ENCODE data around the gene GAREM1. TPM values are rescaled to one million over a fixed set of nuclear protein-coding genes. Genes with fewer than 3 reads are reported as not detected.

GAREM1 gene
- total RNA-seq, 1 donor from 2014 or later: 9.0 TPM

- Histone ChIP-seq H3K4me3 (ENCODE audit: insufficient read depth, low read depth, low read length) (no peak overlapping the region), H3K36me3 (ENCODE audit: insufficient read depth, low read length) (no peaks in the 10 kb centered on the region), H3K27ac (ENCODE audit: low read depth, low read length) (no peak overlapping the region), H4K20me1 (ENCODE audit: insufficient read depth, low read length) (no peaks in the 10 kb centered on the region), H3K4me2 (ENCODE audit: low read length) (no peak overlapping the region), H2AFZ (ENCODE audit: low read depth, low read length) (no peak overlapping the region), H3K9me3 (ENCODE audit: insufficient read depth, low read depth, low read length) (no peaks in the 10 kb centered on the region), H3K4me1 (ENCODE audit: insufficient read depth, low read length) (peaks cover 8% of the 10 kb centered on the region), H3K9ac (ENCODE audit: low read length) (no peak overlapping the region), H3K27me3 (ENCODE audit: insufficient read depth, low read length) (no peaks in the 10 kb centered on the region), H3K79me2 (ENCODE audit: insufficient read depth, low read length) (no peaks in the 10 kb centered on the region)
- Mint-ChIP-seq H3K4me3 (ENCODE audit: unreplicated experiment) (no peak overlapping the region), H3K27me3 (ENCODE audit: low read depth, unreplicated experiment) (no peaks in the 10 kb centered on the region), H3K27ac (ENCODE audit: unreplicated experiment) (no peak overlapping the region), H3K4me1 (ENCODE audit: low read depth, unreplicated experiment) (peaks cover 6% of the 10 kb centered on the region), H3K36me3 (ENCODE audit: low read depth, unreplicated experiment) (no peaks in the 10 kb centered on the region), H3K9me3 (ENCODE audit: unreplicated experiment) (no peaks in the 10 kb centered on the region)
- DNase-seq (ENCODE audit: low read depth): no peak
- TF ChIP-seq CTCF (IDR thresholded peaks at IDR 0.05; ENCODE audit: insufficient read depth, low read depth, low read length): no peak
- FAIRE-seq: no peak
These were observed 171.2 kb downstream of the GAREM1 start for GRCh38 chr18:32299484-32299883.

- H3K27me3 Mint-ChIP-seq (ENCODE audit: low read depth, unreplicated experiment): no peaks in the 10 kb centered on the region
- no peaks in the 10 kb centered on the region for H3K9me3 Mint-ChIP-seq (ENCODE audit: unreplicated experiment)
- Histone ChIP-seq H3K27ac (ENCODE audit: low read depth, low read length) (no peak overlapping the region), H3K79me2 (ENCODE audit: insufficient read depth, low read length) (no peaks in the 10 kb centered on the region), H3K27me3 (ENCODE audit: insufficient read depth, low read length) (no peaks in the 10 kb centered on the region), H3K9me3 (ENCODE audit: insufficient read depth, low read depth, low read length) (no peaks in the 10 kb centered on the region), H3K36me3 (ENCODE audit: insufficient read depth, low read length) (no peaks in the 10 kb centered on the region), H4K20me1 (ENCODE audit: insufficient read depth, low read length) (no peaks in the 10 kb centered on the region), H2AFZ (ENCODE audit: low read depth, low read length) (no peak overlapping the region), H3K9ac (ENCODE audit: low read length) (no peak overlapping the region), H3K4me1 (ENCODE audit: insufficient read depth, low read length) (peaks cover 8% of the 10 kb centered on the region), H3K4me2 (ENCODE audit: low read length) (no peak overlapping the region), H3K4me3 (ENCODE audit: insufficient read depth, low read depth, low read length) (no peak overlapping the region)
- H3K4me1 Mint-ChIP-seq (ENCODE audit: low read depth, unreplicated experiment): peaks cover 6% of the 10 kb centered on the region
- H3K4me3 Mint-ChIP-seq (ENCODE audit: unreplicated experiment): no peak overlapping the region
- TF ChIP-seq CTCF (IDR thresholded peaks at IDR 0.05; ENCODE audit: insufficient read depth, low read depth, low read length) (no peak), EZH2 (IDR thresholded peaks at IDR 0.05; ENCODE audit: insufficient read depth, low read length) (no peak)
- no peak overlapping the region for H3K27ac Mint-ChIP-seq (ENCODE audit: unreplicated experiment)
- DNase-seq (ENCODE audit: low read depth) (peak; percentile 29), FAIRE-seq (no peak)
- H3K36me3 Mint-ChIP-seq (ENCODE audit: low read depth, unreplicated experiment): no peaks in the 10 kb centered on the region
These were observed 172.5 kb downstream of the GAREM1 start for GRCh38 chr18:32298171-32298667.

GRCh38 chr18:32297579-32298170, 173.0 kb downstream of the GAREM1 start:
- Mint-ChIP-seq H3K4me3 (ENCODE audit: unreplicated experiment) (no peak overlapping the region), H3K36me3 (ENCODE audit: low read depth, unreplicated experiment) (no peaks in the 10 kb centered on the region), H3K27ac (ENCODE audit: unreplicated experiment) (no peak overlapping the region), H3K27me3 (ENCODE audit: low read depth, unreplicated experiment) (no peaks in the 10 kb centered on the region), H3K4me1 (ENCODE audit: low read depth, unreplicated experiment) (peaks cover 6% of the 10 kb centered on the region), H3K9me3 (ENCODE audit: unreplicated experiment) (no peaks in the 10 kb centered on the region)
- Histone ChIP-seq H4K20me1 (ENCODE audit: insufficient read depth, low read length) (no peaks in the 10 kb centered on the region), H3K36me3 (ENCODE audit: insufficient read depth, low read length) (no peaks in the 10 kb centered on the region), H3K4me2 (ENCODE audit: low read length) (no peak overlapping the region), H3K27ac (ENCODE audit: low read depth, low read length) (no peak overlapping the region), H3K9me3 (ENCODE audit: insufficient read depth, low read depth, low read length) (no peaks in the 10 kb centered on the region), H3K9ac (ENCODE audit: low read length) (no peak overlapping the region), H2AFZ (ENCODE audit: low read depth, low read length) (no peak overlapping the region), H3K4me1 (ENCODE audit: insufficient read depth, low read length) (peaks cover 8% of the 10 kb centered on the region), H3K4me3 (ENCODE audit: insufficient read depth, low read depth, low read length) (no peak overlapping the region), H3K27me3 (ENCODE audit: insufficient read depth, low read length) (no peaks in the 10 kb centered on the region), H3K79me2 (ENCODE audit: insufficient read depth, low read length) (no peaks in the 10 kb centered on the region)
- TF ChIP-seq EZH2 (IDR thresholded peaks at IDR 0.05; ENCODE audit: insufficient read depth, low read length): no peak
- no peak for TF ChIP-seq CTCF (IDR thresholded peaks at IDR 0.05; ENCODE audit: insufficient read depth, low read depth, low read length)
- FAIRE-seq: no peak
- DNase-seq (ENCODE audit: low read depth): no peak

All from astrocyte (in vitro differentiated cells and primary cell).